Stomach (tissue), 9 donors: Measurements from ENCODE around the gene NCDN. TPM values are rescaled to one million over a fixed set of nuclear protein-coding genes. Genes with fewer than 3 reads are reported as not detected.

Experiments
- DNase-seq, 2 donors: peaks; one replicate each; pipeline versions ENCODE4 v3.0.0 to v3.0.0-alpha.2; 2013 to 2019
- H3K27ac ChIP-seq, 5 donors: fragments of 200-600 bp in 4 of 5; sonication (generic) in 4 of 5; one replicate each; pipeline ENCODE4 v1.5.1; 2013 to 2019; ENCODE audit warnings: mild to moderate bottlenecking in 1 of 5, moderate library complexity in 1 of 5
- H3K27me3 ChIP-seq, 3 donors: fragments of 200-600 bp; sonication (generic); one replicate each; pipeline ENCODE4 v1.5.1; 2017 to 2019; ENCODE audit warnings: mixed run types in 1 of 3
- H3K36me3 ChIP-seq, 4 donors: fragments of 200-600 bp; sonication (generic); 1 replicate in 3 of 4; 2 replicates in 1 of 4; pipeline ENCODE4 v1.5.1; 2016 to 2019
- H3K4me1 ChIP-seq, 4 donors: fragments of 200-600 bp; sonication (generic); one replicate each; pipeline ENCODE4 v1.5.1; 2016 to 2019
- H3K4me3 ChIP-seq, 4 donors: fragments of 200-600 bp; sonication (generic) in 3 of 4; one replicate each; pipeline ENCODE4 v1.5.1; 2016 to 2019; ENCODE audit warnings: mild to moderate bottlenecking in 1 of 4
- H3K9me3 ChIP-seq, 4 donors: fragments of 200-600 bp; sonication (generic); one replicate each; pipeline ENCODE4 v1.5.1; 2016 to 2019
- EP300 ChIP-seq: sonication (generic); formaldehyde crosslinking; IDR thresholded peaks from one replicate; pipeline ENCODE4 v1.6.1; 2017; ENCODE audit warnings: antibody characterized with exemption
- POLR2A ChIP-seq, 4 donors: fragments of 450-650 bp; IDR thresholded peaks; one replicate each; pipeline ENCODE4 v1.6.1; 2016; ENCODE audit warnings: antibody characterized with exemption in 4 of 4, control low read depth in 2 of 4, mild to moderate bottlenecking in 1 of 4, moderate library complexity in 1 of 4
- POLR2AphosphoS5 ChIP-seq, 3 donors: sonication (generic); formaldehyde crosslinking; IDR thresholded peaks; one replicate each; pipeline ENCODE4 v1.6.1; 2016; ENCODE audit warnings: antibody characterized with exemption in 3 of 3
- WGBS, 5 donors: extraction: QIAGEN DNeasy Blood & Tissue Kit in 3 of 5; methylation state at CpG; one replicate each; pipeline versions ENCODE4 v1.1.5 to v1.1.7; 2013 to 2018; 5-methylcytosine and 5-hydroxymethylcytosine counted together
- intact Hi-C: fragments of 100-400 bp; cut with DNase I; formaldehyde crosslinking; loops from one replicate; pipeline ENCODE4 v1.15.1; 2023; ENCODE audit warnings: low total_unique reads
- polyA plus RNA-seq, 3 donors: library from polyadenylated mRNA; stranded (reverse); fragments of 200-250 nt; gene quantifications; one replicate each; pipeline ENCODE4 v1.2.3, GENCODE V29; 2013
- total RNA-seq, 5 donors: library from RNA; depleted of rRNA; stranded (reverse); fragments of >200 nt; gene quantifications; one replicate each; pipeline versions ENCODE4 v1.1.0 to v1.2.3, GENCODE V29; 2014 to 2016
- TF ChIP-seq, protein P1 (sequence below), 7 experiments: fragments of 450-650 bp in 4 of 7; fragments of 200-600 bp in 3 of 7; sonication (generic) in 3 of 7; IDR thresholded peaks; one replicate each; pipeline ENCODE4 v1.5.1; 2016 to 2019; ENCODE audit warnings: antibody characterized with exemption in 7 of 7, control low read depth in 2 of 7, mild to moderate bottlenecking in 1 of 7
- donor health status: healthy with polysubstance abuse.
- donor health status: Bipolar disorder and iron deficiency.
- donor health status: healthy.

The NCDN gene
- total and polyA plus RNA-seq, 8 donors: 5.3 to 92.9 (median 12.4) TPM

DNA sequence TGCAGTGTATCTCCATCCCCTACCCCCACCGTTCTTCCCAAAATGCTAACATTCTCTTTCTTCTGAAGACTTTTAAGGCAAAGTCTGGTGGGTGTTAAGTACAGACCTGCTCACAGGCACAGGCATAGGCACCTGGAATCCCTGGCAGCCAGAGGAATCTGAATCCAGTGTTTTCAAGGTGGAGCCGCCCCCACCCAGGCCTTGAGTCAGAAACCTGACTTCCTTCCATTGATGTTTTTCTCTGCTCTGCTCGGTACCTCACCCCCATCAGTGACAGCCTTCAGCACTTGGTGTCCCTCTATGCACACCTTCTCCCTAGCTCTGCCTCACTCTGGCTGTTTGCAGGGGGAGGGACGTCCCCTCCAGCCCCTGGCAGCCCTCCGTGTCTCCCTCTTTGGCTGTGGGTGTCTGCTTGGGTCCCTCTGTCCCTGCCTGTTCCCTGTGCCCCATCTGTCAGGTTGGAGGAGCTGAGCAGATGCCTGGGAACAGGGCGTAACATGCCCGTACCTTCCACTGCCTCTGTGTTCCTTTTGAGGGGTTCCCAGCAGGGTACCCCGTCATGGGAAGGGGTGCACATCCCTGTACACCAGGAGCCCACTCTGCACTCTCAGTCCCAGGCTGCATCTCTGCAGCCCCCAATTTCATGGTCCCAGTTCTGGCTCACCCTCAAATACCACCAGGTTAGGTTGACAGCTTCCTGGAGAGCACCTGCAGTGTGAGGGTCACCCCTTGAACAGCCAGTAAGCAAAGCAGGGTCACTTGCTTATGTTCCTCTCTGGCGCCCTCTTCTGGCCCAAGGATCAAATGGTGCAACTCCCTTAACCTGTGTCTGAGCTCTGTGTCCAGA, 6.7 kb downstream of the NCDN start:
- intact Hi-C loops: loop anchor here (5.0 kb wide), 1 partner anchor 112 kb away; no protein-coding TSS in a partner anchor
- peaks cover 0 to 2% (median 0%) of the 10 kb centered on the region in 3 donors for H3K27me3 ChIP-seq
- TF ChIP-seq EP300: no peak
- peak in 1 of 3 donors; percentile 41 for TF ChIP-seq POLR2AphosphoS5 (IDR thresholded peaks at IDR 0.05)
- TF ChIP-seq, protein P1, sequence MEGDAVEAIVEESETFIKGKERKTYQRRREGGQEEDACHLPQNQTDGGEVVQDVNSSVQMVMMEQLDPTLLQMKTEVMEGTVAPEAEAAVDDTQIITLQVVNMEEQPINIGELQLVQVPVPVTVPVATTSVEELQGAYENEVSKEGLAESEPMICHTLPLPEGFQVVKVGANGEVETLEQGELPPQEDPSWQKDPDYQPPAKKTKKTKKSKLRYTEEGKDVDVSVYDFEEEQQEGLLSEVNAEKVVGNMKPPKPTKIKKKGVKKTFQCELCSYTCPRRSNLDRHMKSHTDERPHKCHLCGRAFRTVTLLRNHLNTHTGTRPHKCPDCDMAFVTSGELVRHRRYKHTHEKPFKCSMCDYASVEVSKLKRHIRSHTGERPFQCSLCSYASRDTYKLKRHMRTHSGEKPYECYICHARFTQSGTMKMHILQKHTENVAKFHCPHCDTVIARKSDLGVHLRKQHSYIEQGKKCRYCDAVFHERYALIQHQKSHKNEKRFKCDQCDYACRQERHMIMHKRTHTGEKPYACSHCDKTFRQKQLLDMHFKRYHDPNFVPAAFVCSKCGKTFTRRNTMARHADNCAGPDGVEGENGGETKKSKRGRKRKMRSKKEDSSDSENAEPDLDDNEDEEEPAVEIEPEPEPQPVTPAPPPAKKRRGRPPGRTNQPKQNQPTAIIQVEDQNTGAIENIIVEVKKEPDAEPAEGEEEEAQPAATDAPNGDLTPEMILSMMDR (IDR thresholded peaks at IDR 0.05): peak in 5 of 7 experiments; percentile 56 to 78 (median 74)
- no peaks in the 10 kb centered on the region for H3K9me3 ChIP-seq
- 78 to 81% (median 79%) methylated on average over 9 of the region's 9 CpGs for WGBS, 5 donors
- H3K36me3 ChIP-seq: peaks cover 4 to 60% (median 52%) of the 10 kb centered on the region in 4 donors
- no peak overlapping the region for H3K4me3 ChIP-seq
- H3K4me1 ChIP-seq: peaks cover 17 to 37% (median 26%) of the 10 kb centered on the region in 4 donors
- DNase-seq: peak; percentile 88 to 92
- H3K27ac ChIP-seq: no peak overlapping the region

GRCh38 chr1:35564884-35565741, 7.5 kb downstream of the NCDN start:
- no peak overlapping the region for H3K27ac ChIP-seq
- intact Hi-C loops: loop anchor here (5.0 kb wide), 2 partner anchors 113 to 152 kb away; partner anchors contain the start of gene C1orf216
- peaks cover 4 to 60% (median 52%) of the 10 kb centered on the region in 4 donors for H3K36me3 ChIP-seq
- TF ChIP-seq, protein P1 (IDR thresholded peaks at IDR 0.05): peak in 1 of 7 experiments; percentile 12
- TF ChIP-seq EP300: no peak
- peaks cover 0 to 10% (median 0%) of the 10 kb centered on the region in 3 donors for H3K27me3 ChIP-seq
- peaks cover 15 to 28% (median 19%) of the 10 kb centered on the region in 4 donors for H3K4me1 ChIP-seq
- WGBS, 5 donors: 86 to 89% (median 89%) methylated on average over 16 to 28 of the region's 28 CpGs
- no peak for DNase-seq
- no peak overlapping the region for H3K4me3 ChIP-seq
- H3K9me3 ChIP-seq: no peaks in the 10 kb centered on the region

DNA sequence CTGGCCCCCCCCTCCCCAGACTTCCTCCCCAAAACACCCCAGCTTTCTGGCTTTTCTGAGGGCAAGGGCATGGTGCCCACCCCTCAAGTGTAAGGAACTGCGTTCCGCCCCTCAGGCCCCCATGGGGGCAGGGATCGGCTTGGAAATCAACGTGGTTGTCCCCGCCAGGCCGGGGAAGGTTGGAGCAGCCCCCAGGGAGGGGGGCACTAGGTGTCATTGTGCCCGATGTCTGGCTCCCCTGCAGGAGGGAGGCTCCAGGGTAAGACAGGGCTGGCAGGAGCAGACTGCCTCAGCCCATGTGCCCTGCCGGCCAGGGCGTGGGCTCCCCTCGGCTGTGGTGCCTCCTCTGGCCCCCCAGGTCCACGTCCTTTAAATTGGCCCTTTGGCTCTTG, 8.1 kb downstream of the NCDN start:
- TF ChIP-seq POLR2AphosphoS5 (IDR thresholded peaks at IDR 0.05) (no peak), EP300 (no peak), POLR2A (IDR thresholded peaks at IDR 0.05) (no peak)
- TF ChIP-seq, protein P1 (IDR thresholded peaks at IDR 0.05): no peak
- WGBS, 5 donors: 80 to 95% (median 91%) methylated on average over 9 to 11 of the region's 11 CpGs
- H3K4me3 ChIP-seq: no peak overlapping the region
- peaks cover 9 to 22% (median 13%) of the 10 kb centered on the region in 4 donors for H3K4me1 ChIP-seq
- H3K27me3 ChIP-seq: peaks cover 0 to 16% (median 0%) of the 10 kb centered on the region in 3 donors
- no peaks in the 10 kb centered on the region for H3K9me3 ChIP-seq
- H3K36me3 ChIP-seq: peaks cover 4 to 60% (median 52%) of the 10 kb centered on the region in 4 donors
- DNase-seq: no peak
- intact Hi-C loops: loop anchor here (5.0 kb wide), 1 partner anchor 152 kb away; the partner anchor contains the start of gene C1orf216
- H3K27ac ChIP-seq: no peak overlapping the region

DNA sequence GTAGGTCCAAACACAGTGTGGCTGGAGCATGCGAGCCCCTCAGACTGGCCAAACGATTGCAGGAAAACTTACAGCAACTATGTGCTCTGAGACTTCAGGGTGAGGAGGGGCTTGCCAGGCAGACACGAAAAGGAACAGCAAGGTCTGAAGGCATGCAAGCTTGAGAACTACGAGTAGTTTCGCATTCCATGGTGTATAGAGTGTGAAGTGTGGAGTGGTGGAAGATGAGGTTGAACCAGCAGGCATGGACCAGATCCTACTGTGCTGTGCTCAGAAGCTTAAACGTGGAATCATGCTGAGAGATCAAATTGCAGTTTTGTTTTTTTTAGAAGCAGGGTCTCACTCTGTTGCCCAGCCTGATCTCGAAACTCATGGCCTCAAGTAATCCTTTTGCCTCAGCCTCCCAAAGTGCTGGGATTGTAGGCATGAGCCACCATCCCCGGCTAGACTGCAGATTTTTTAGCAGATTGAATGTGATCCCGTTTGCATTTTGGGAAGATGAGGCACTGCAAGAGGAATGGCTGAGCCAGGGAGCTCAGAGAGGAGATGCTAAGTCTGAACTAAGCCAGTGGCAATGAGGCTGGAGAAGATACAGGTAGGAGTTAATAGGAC, 10.5 kb downstream of the NCDN start:
- Histone ChIP-seq H3K4me3 (no peak overlapping the region), H3K36me3 (peaks cover 4 to 39% (median 37%) of the 10 kb centered on the region in 4 donors), H3K27ac (no peak overlapping the region), H3K27me3 (peaks cover 0 to 39% (median 13%) of the 10 kb centered on the region in 3 donors), H3K9me3 (no peaks in the 10 kb centered on the region), H3K4me1 (peaks cover 3 to 14% (median 7%) of the 10 kb centered on the region in 4 donors)
- TF ChIP-seq POLR2A (IDR thresholded peaks at IDR 0.05): no peak
- WGBS, 5 donors: 64 to 78% (median 71%) methylated on average over 9 of the region's 9 CpGs
- no peak for DNase-seq
- intact Hi-C loops: loop anchor here (5.0 kb wide), 1 partner anchor 149 kb away; the partner anchor contains the start of gene C1orf216
